Activated CD4-positive, alpha-beta T cell treated with anti-CD3 and anti-CD28 coated beads, Interleukin-2, amount 50 U/mL, for 24 hours (primary cell): ENCODE results near the gene ZNF24.

Experiments used
- DNase-seq, 2 donors: peaks; one replicate each; pipeline ENCODE4 v3.0.0-alpha.2; 2020; ENCODE audit warnings: low read depth in 1 of 2, low spot score in 1 of 2

The ZNF24 gene

GRCh38 chr18:35296060-35296459, 48.2 kb downstream of the ZNF24 start:
- DNase-seq: no peak

- no peak for DNase-seq
Measured at GRCh38 chr18:35291166-35291565, 53.1 kb downstream of the ZNF24 start.

- peak; percentile 92 to 94 for DNase-seq
Measured at GRCh38 chr18:35290094-35290735, 54.0 kb downstream of the ZNF24 start, which contains the start of gene ZSCAN30. TSS of gene ZSCAN30 (minus strand) at chr18:35290229. CDS start at chr18:35264352, 25,877 bp downstream.

- DNase-seq: peak in 1 of 2 donors; percentile 6
Measured at GRCh38 chr18:35289727-35290093, 54.5 kb downstream of the ZNF24 start.

- no peak for DNase-seq
Measured at GRCh38 chr18:35289293-35289692, 54.9 kb downstream of the ZNF24 start.

GRCh38 chr18:35284841-35285240, 59.4 kb downstream of the ZNF24 start:
- no peak for DNase-seq

GRCh38 chr18:35283923-35284794, 60.1 kb downstream of the ZNF24 start:
- DNase-seq: no peak

GRCh38 chr18:35282353-35282752, 61.9 kb downstream of the ZNF24 start:
- no peak for DNase-seq
